Femur (tissue), 1 donor: ENCODE results near the gene CTAG1A.
"Not testable (repeated sequence)": the region's sequence is repeated elsewhere in the genome, so short reads cannot be mapped to it uniquely, and the experiment has no call there.

Experiments
- DNase-seq: peaks from one replicate; pipeline ENCODE4 v3.0.0-alpha.2; 2017

The CTAG1A gene

DNA sequence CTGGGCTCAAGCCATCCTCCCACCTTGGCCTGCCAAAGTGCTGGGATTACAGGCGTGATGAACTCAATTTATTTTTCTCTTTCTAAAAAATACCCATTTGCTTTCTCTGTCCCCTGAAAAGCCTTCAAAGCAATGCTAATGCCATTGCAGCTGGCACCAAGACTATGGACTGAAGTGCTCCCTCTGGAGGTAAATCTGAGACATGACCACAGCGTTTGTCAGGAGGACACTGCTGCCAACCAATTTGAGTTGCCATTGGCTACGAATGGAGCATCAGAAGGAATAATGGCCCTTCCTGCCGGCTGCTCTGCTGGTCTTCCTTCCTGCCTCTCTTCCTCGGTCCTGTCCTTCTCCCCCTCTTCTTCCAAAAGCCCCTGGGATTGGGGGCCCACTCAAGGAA, 9.9 kb upstream of the CTAG1A start:
- not testable (repeated sequence) for DNase-seq

DNA sequence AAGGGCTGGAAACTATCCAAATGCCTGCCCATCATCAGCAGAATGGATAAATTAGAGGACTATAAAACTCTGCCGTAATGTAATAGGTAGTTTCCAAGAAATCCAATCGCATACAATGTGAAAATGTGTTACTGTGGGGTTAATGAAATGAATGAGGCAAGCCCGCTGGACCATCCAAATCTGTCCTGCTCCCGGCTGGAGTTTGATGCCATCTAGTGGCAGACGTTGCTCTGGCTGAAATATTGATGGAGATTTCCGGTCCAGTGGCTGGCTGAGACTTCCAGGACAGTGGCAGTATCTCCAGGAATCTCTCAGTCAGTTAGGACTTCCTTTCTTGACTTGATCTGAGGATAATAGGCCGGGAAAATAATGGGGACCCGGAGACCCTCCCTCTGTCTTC, 1.9 kb upstream of the CTAG1A start:
- not testable (repeated sequence) for DNase-seq

DNA sequence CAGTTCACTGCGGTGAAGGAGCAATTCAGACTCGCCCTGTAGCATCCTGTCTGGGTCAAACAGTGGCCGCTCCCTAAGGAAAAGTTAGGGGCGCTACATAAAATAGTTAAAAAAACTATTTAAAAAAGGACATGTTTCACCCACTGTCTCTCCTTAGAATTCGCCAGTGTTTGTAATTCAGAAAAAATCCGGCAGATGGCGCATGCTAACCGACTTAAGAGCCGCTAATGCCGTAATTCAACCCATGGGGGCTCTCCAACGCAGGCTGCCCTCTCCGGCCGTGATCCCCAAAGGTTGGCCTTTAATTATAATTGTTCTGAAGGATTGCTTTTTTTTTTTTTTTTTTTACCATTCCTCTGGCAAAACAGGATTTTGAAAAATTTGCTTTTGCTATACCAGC, 5.5 kb downstream of the CTAG1A start:
- not testable (repeated sequence) for DNase-seq

DNA sequence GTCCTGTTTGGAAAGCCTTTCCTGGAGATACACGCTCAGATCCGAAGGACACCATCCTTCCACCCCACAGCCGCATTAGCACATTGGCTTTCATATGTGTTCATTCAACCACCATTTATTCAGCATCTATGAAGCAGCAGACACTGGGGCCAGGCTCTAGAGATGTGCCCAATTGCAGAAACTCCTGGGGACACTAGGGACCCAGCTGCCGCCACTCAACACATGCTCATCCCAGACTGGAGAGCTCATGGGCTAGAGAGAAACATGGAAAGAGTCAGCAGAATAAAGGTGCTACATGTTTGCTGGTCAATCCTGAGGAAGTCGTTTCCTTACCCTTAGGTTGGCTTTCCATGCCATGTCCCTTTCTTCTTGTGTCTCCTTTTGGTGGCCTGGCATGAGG, 7.6 kb downstream of the CTAG1A start:
- DNase-seq = no peak

DNA sequence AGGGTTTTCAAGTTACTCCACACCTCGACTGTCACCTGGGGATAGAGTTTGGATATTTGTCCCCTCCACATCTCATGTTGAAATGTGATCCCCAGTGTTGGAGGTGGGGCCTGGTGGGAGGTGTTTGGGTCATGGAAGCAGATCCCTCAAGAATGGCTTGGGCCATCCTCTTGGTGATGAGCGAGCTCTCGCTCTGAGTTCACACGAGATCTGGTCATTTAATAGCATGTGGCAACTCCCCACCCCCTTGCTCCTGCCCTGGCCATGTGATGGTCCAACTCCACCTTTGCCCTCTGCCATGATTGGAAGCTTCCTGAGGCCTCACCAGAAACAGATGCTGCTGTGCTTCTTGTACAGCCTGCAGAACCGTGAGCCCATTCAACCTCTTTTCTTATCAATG, 8.3 kb downstream of the CTAG1A start:
- DNase-seq = no peak

DNA sequence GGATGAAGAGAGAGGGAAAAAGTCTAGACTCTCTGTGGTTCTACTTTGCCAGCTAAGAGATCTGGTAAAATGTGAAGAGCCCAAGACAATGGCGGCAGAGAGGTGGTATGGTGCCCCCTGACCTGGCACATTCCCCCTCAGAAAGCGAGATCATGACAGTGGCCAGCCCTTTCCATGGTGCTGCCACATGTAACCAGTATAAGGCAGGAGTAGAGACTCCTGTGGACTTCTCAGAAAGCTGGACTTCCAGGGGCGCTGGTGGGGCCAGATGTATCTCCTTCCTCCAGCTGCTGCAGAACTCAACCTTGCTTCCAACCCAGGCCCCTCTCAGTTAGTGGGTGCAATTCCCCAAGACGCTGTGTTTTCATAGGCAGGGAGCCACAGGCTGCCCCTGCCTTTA, 9.6 kb downstream of the CTAG1A start:
- no peak for DNase-seq

DNA sequence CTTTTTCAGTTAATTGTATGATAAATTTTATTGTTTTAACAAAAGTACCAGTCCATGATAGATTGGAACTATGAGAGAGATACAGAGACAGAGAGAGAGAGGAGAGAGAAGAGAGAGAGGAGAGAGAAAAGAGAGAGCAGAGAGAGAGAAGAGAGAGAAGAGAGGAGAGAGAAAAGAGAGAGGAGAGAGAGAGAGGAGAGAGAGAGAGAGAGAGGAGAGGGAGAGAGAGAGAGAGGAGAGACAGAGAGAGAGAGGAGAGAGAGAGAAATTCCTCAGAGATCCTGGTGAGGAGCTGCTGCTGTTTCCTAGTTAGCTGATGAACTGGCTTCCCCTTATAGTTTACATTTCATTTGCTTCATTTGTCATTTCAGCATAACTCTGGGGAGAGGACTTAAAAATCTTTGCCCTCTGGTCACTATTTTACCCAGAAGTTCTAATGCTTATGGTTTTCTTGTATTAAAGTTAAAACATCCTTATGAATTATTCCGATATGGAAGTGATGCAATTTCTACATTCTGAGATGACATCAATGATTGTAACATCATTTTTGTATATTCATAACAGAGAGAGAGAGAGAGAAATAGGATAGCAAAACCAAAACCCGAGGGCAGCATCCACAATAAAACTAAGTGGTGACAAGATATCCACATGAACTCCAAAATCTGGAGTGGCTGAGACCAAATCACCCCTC, 10.8 kb downstream of the CTAG1A start:
- DNase-seq = no peak

DNA sequence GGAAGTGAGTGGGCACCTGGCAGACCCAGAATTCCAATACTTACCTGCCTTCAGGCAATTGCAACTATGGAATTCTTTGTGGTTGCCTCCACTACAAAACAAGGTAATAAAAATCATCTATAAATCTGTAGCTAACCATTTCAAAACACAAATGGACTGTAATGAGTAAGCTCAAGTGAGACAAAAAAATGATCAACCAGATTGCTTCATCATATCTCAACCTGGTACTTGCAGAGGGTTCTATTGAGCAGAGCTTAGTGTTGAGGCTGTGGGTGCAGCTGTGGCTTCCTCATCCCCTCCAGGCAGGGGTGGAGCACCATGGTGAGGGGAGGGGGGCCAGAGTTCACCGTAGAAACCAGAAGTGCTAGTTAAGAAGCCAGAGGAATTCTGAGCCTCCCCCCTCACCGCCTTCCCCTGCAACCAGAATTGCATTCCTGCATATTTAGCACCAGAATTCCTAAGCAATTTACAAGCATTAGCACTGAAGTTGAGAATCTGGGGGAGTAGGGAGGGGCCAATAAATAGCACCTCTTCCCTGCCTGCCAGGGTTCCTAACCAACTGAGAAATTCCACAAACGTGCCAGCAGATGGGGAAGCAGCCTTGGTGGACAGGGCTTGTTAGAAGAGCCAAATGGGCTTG, 11.5 kb downstream of the CTAG1A start:
- peak; percentile 25 for DNase-seq

DNA sequence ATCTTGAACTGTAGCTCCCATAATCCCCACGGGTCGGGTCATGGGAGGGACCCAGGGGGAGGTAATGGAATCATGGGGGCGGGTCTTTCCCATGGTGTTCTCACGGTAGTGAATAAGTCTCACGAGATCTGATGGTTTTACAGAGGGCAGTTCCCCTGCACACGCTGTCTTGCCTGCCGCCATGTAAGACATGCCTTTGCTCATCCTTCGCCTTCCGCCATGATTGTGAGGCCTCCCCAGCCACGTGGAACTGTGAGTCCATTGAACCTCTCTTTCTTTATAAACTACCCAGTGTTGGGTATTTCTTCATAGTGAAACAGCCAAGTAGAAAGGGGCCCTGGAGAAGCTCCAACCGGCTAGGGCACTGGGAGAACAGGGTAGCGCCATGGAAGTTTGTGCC, 12.3 kb downstream of the CTAG1A start:
- DNase-seq = no peak

DNA sequence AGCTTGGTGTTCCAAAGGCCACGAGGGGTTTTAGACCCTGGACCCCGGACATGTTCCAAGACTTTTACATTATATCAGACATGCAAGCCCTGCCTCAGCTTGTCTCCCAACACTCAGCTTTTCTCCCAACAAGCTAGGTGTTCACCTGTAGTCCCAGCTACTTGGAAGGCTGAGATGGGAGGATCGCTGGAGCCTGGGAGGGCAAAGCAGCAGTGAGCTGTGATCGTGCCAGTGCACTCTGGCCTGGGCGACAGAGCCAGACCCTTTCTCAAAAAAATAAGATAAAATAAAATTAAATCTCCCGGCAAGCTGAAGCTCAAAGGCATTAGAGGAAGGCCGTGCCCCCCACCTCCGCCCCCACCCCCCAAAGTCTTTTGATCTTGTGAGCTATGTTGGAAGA, 13.7 kb downstream of the CTAG1A start:
- DNase-seq = no peak

DNA sequence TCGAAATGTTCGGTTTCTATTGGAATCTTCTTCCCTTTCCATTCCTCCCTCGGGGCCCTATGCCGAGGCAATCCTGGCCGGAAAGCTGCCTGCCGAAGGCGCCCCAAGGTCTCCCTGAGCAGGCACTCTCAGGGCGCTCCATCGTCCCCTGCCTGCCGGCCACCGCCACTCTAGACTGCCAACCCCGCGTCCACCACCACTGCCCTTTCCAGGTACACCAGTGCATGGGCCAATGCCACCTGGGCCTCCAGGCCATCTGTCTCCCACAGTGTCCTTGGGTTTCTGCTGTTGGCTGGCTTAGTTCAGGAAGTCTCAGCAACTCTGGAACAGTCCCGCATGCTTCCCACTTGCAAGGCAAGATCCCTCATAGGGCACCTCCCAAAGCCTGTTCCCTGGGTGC, 14.6 kb downstream of the CTAG1A start:
- DNase-seq = no peak

DNA sequence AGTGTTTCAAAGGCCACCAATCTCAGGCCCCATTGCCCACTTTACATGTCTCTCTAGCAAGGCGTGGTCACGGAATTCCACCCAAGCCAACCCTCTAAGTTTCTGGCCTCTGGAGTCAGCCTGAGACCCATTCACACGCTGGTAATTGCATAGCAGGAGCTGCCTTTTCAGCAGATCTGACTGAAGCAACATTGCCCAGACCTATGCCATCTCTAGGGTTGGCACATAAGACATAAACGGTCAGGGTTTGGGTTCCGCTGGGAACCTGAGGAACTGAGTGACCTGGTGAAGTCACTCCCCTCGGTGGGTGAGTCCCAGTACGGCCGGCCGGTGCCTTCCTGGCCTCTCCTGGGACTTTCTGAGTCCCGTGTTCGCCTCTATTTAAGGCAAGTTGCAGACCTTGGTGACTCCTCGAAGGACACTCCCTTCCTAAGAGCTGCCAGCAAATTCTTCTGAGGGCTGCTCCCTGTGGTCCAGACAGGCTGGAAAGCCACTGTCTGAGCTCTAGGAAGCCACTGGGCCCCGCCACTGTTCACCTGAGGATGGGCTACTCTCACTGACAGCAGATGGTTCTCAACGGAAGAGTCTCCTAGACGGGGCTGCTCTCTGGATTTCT, 15.9 kb downstream of the CTAG1A start:
- DNase-seq = no peak

DNA sequence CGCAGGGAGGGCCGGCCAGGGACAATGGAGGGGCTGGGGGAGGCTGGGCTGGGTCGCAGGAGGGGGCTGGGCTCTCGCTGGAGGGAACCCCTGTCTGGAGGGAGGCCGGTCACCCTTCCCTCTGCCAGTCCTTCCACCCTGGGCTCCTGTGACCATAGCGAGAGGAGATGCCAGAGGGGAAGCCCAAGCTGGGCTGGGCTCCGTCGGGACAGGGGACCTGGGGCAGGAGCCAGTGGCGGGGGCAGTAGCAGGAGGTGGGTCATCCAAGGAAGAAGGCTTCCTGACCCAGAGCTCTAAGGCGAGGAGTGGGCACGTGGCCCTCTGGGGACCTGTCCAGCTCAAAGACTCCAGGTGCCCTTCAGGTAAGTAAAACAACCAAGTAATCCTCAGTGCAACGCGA, 17.3 kb downstream of the CTAG1A start:
- no peak for DNase-seq

DNA sequence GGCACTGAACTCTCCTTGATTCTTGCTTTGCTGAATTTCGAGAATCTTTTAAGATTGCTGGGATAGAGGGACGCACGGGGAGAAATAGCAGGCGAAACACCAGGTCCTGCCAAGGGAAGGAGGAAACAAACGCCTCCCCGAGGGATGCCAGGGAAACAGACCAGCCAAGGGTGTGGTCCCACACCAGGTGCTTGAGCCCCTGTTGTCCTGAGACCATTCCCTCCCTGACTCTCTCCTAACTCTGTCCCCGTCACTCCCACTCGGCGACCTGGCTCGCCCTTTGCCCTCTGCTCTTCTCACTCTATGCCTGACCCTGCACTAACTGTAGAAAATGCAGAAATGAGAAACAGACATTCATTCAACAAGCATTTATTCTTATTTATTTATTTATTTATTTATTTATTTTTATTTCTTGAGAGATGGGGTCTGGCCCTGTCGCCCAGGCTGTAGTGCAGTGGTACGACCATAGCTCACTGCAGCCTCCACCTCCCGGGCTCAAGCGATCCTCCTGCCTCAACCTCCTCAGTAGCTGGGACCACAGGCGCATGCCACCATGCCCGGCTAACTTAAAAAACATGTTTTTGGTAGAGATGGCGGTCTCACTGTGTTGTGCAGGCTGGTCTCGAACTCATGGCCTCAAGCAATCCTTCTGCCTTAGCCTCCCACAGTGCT, 18.0 kb downstream of the CTAG1A start:
- no peak for DNase-seq

DNA sequence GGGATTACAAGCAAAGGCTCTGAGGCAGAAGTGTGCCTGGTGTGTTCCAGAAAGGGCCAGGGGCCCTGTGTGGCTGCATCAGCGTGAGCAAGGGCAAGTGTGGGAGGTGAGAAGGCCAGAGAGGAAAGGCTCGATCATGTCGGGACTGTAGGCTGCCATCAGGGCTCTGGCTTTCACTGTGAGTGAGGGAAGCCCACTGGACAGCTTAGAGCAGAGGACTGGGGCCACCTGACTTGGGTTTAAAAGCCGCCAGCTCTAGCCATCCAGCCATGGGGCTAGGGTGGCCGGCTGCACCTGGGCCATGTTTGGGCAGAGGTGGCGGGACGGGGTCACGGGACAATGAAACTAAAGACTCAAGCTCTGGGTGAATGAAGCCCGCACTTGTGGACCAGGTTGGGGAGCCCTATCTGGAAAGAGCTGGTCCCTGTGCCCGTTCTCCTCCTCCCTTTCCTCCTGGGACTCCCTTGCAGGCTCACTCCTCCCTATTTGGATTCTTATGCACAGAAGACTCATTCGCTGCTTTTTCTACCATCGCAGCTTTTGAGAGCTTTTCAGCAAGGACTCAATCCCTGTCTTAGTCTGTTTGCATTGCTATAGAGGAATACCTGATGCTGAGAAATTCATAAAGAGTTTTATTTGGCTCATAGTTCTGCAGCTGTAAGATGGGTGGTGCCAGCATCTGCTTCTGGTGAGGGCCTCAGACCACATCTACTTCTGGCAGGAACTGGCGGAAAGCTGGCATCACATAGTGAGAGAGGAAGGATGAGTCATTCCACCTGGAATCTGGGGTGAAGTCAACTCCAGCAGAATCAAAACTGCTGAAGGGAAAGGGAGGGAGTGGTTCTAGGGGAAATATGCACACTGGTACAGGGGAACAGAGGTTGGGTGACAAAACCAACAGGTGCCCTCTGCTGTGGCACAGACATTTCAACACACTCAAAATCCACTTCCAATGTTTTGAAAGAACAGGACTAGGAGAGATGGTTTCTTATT, 18.8 kb downstream of the CTAG1A start:
- peak; percentile 59 for DNase-seq

DNA sequence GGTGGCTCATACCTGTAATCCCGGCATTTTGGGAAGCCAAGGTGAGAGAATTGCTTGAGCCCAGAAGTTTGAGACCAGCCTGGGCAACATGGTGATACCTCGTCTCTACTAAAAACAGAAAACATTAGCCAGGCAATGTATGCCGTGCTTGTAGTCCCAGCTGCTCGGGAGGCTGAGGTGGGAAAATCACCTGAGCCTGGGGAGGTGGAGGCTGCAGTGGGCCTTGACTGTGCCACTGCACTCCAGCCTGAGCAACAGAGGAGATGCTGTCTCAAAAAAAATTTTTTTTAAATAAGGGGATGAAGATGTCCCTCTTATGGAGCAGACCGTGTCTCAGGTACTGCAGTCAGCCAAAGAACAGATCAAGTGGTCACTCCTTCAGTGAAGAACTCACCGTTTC, 20.6 kb downstream of the CTAG1A start:
- no peak for DNase-seq

DNA sequence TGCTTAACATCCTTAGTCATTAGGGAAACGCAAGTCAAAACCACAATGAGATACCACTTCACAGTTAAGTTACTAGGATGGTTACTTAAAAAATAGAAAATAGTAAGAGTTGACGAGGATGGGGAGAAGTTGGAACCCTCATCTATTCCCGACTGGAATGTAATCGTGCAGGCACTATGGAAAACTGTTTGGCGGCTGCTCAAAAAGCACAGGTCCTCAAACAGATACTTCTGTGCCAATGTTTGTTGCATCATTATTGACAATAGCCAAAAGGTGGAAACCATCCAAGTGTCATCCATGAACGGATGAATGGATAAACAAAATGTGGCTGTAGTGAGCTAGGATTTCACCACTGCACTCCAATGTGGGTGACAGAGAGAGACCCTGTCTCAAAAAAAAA, 22.4 kb downstream of the CTAG1A start:
- no peak for DNase-seq

DNA sequence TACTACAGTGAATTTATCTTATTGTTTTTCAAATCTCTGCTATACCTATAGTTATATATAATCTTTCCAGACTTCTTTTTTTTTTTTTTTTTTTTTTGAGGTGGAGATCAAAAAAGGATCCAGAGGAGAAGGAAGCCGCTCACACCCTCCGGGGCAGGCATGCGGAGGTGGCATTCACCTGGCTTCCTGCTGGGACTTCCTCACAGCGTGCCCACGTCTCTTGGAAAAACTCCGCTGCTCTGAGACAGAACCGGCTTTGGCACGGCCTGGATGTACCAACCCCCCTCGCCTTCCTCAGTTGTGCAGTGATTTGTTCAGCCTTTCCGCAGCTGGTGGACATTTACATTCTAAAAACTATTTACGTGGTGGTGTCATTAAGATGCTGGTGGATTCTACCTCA, 23.0 kb downstream of the CTAG1A start:
- not testable (repeated sequence) for DNase-seq

DNA sequence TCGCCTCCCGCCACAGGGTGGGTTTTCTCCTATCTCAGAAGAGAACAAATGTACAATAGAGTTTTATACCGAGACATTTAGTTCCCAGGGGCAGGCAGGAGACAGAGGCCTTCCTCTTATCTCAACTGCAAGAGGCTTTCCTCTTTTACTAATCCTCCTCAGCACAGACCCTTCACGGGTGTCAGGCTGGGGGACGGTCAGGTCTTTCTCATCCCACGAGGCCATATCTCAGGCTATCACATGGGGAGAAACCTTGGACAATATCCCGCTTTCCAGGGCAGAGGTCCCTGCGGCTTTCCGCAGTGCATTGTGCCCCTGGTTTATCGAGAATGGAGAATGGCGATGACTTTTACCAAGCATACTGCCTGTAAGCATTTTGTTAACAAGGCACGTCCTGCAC, 23.9 kb downstream of the CTAG1A start:
- not testable (repeated sequence) for DNase-seq

DNA sequence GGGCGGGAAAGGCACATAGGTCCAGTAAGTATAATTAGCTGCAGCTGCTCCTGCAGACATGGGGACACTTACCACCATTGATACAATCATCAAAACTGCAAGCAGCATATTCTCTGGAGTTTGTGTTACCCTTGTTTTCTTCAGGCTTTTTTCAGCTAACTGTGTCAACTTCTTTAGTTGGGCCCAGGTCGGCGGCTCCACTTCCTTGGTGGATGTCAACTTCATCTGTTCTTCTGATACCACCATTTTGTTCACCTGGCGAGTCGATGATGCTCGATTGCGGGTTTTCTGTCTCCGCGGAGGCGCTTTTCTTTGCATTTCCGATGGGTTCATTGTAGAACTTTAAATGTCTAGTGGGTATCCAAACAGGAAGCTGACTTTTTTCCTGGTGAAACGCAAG, 26.2 kb downstream of the CTAG1A start:
- DNase-seq = not testable (repeated sequence)

DNA sequence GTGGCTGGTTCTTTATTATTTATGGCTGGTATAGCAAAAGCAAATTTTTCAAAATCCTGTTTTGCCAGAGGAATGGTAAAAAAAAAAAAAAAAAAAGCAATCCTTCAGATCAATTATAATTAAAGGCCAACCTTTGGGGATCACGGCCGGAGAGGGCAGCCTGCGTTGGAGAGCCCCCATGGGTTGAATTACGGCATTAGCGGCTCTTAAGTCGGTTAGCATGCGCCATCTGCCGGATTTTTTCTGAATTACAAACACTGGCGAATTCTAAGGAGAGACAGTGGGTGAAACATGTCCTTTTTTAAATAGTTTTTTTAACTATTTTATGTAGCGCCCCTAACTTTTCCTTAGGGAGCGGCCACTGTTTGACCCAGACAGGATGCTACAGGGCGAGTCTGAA, 28.7 kb downstream of the CTAG1A start:
- DNase-seq = not testable (repeated sequence)

DNA sequence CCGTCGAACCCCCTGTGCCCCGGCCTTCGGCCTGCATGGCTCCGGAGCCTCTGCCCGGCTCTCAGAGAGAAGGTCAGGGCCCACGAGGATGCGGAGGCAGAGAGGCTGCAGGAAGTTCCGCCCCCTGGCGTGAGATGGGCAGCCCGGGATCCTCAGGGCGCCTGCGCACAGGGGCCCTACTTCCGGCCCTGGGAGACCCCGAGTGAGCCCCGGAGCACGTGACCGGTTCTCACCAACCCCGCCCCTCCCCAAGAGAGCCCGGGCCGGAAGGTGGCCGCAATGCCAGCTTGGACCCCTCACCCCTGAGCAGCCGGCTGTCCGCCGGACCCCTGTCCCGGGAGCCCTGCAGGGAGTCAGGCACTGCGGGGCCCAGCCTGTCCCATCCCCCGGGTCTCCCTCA, 34.2 kb downstream of the CTAG1A start, which contains the start of gene CTAG1B:
TSS of gene CTAG1B (minus strand) at position 101 of the 400 bp plus-strand sequence. CDS start at position 37, 64 bp downstream.
- DNase-seq = not testable (repeated sequence)
